GM21367 (cell line): ENCODE results near the gene GCSAM.
"Not testable (repeated sequence)": the region's sequence is repeated elsewhere in the genome, so short reads cannot be mapped to it uniquely, and the experiment has no call there.

Experiments
- ATAC-seq: cut with Tn5 transposase; IDR thresholded peaks from one replicate; pipeline ENCODE4 v1.9.1; 2021; ENCODE audit not compliant: unreplicated experiment

The GCSAM gene

GRCh38 chr3:112074616-112075497, 58.2 kb downstream of the GCSAM start:
- ATAC-seq, result no peak

- no peak for ATAC-seq
Measured at GRCh38 chr3:112074006-112074405, 59.0 kb downstream of the GCSAM start.

DNA sequence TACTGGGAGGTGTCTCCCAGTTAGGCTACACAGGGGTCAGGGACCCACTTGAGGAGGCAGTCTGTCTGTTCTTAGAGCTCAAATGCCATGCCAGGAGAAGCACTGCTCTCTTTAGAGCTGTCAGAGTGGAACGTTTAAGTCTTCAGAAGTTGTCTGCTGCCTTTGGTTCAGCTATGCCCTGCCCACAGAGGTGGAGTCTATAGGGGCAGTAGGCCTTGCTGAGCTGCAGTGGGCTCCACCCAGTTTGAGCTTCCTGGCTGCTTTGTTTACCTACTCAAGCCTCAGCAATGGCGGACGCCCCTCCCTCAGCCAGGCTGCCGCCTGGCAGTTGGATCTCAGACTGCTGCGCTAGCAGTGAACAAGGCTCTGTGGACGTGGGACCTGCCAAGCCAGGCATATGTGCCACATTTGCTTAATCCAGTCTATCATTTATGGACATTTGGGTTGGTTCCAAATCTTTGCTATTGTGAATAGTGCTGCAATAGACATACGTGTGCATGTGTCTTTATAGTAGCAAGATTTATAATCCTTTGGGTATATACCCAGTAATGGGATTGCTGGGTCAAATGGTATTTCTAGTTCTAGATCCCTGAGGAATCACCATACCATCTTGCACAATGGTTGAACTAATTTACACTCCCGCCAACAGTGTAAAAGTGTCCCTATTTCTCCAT, 60.5 kb downstream of the GCSAM start:
- not testable (repeated sequence) for ATAC-seq
